DMS53 treated with DMSO at 0.1 percent for 48 hours (cell line): ENCODE results near the gene ASB12.

Experiments
- DNase-seq: peaks from one replicate; lab custom pipeline; 2025; ENCODE audit not compliant: unreplicated experiment; lab: John Stamatoyannopoulos, UW

Gene ASB12

DNA sequence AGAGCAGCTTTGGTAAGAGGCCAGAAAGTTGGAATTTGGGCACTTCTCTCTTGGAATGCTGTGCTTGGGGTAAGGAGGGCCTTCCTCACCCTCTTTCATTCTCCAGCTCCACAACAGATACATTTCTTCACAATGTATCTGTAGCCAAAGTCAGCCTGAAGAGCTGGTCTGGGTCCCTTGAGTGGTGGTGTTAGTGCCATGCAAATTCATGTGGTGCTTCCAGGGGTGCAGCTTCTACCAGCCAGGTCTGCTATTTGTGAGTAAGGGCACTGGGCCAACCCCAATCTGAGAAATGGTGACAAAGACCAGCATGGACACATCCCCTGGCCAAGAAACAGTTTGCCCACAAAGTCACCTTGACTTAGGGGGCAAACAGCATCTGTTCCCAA lies 42.7 kb downstream of the ASB12 start:
- DNase-seq: no peak

DNA sequence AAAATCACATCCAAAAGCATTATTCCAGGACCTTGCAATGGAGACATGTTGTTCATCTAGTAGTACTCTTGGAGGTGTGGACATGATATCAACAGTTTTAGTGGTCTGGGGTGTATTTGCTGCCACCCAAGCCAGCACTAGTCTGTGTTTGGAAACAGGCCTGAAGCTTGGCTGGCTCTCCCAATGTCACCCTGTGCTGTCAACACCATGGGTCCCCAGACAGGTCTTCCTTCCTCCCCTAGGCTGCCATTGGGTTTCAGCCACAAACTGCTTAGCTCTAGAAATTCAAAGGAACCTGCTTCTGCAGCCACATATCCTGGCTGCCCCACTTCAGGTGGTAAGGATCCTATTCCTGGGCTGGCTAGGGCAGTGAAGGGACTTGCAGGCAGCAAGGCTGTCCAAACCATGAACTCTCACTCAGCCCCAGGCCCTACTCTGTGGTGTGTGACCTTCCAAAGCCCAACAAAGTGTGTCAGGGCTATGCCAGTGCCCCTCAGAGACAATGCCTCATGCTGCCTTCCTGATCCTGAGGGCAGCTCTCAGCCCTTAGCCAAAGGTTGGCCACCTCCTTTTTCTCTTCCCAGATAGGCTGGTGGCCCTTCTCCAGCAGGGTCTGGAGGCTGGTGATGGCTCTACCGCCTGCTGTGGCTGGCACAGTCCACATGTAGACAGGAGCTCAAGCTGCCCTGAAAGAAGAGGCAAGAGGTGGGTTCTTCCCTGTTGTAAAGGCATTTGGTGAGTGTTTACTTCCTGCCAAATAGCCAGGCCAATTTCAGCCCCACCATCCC lies 43.2 kb downstream of the ASB12 start:
- no peak for DNase-seq

DNA sequence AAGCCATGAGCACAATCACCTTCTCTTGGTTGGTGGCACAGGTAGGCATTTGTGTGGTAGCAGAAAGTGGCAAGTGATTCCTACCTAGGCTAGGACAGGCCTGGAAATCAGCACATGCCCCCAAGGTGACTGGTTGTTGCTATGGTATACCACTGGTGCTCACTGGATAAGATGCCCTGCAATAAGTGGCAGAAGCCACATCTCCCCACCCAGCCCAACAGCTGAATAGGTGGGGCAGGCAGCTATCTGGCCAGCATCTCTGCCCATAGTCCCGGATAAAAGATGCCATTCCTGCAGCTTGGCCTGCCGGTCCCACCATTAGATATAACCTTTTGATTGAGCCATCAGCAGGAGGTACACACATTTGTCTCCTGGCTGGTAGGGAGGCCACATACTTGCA lies 46.0 kb downstream of the ASB12 start:
- DNase-seq: no peak

DNA sequence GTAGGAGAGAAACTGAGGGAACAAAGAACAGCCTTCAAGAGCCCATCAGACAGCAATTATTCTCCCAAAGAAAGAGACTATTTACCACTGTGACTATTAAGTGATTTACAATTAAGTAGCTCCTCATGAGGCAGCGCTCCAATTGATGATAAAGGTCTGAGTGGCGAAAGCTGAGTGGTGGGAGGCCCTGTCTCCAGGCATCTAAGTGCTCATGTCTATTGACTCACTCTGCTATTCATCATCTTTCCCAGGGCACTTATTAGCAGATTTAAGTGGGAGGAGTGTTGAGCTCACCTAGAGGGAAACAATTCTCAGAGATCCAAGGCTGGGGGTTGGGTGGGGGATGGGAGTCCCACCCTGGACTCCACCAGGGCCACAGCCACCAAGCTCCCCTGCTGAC lies 48.2 kb downstream of the ASB12 start:
- DNase-seq: no peak

DNA sequence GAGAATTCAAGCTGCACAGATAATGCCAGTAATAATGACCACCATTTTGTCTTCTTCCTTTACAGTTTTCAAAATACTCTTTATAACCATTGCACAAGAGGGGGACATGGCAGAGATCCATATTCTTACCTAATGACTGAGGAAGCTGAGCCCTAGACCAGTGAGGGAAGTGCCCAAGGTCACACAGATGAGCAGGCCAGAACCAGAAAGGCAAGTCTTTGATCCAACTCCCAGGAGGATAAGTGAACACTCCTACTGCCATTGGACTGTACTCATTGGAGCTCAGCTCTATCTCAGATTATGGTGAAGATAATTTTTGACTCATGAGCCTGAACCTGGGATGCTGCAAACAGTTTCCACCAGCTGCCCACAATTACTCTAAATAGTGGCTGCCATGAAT lies 53.5 kb downstream of the ASB12 start:
- DNase-seq: no peak
